Measurements from ENCODE around the gene TRAF3IP3. TPM values are rescaled to one million over a fixed set of nuclear protein-coding genes. Genes with fewer than 3 reads are reported as not detected.

Gene TRAF3IP3
- total RNA-seq, 6 experiments from 2014 or later, result 0.24 TPM; not detected in 5

- no peak for TF ChIP-seq CTCF (IDR thresholded peaks at IDR 0.05)
- Mint-ChIP-seq H3K27me3 (ENCODE audit: insufficient read depth) (peaks cover 7% of the 10 kb centered on the region), H3K27ac (no peak overlapping the region), H3K9me3 (no peaks in the 10 kb centered on the region), H3K4me1 (ENCODE audit: low read depth) (peaks cover 7% of the 10 kb centered on the region; the same call in 1 of the 2 replicates), H3K36me3 (ENCODE audit: low read depth) (no peaks in the 10 kb centered on the region), H3K4me3 (no peak overlapping the region)
- no peak for DNase-seq
Observed at GRCh38 chr1:209772126-209772525, 16.3 kb downstream of the TRAF3IP3 start.

- no peak overlapping the region for H3K27ac Mint-ChIP-seq
Observed at GRCh38 chr1:209774592-209774991, 18.7 kb downstream of the TRAF3IP3 start.

GRCh38 chr1:209775678-209776077 is 19.8 kb downstream of the TRAF3IP3 start:
- Mint-ChIP-seq H3K4me3 (no peak overlapping the region), H3K9me3 (no peaks in the 10 kb centered on the region), H3K36me3 (ENCODE audit: low read depth) (no peaks in the 10 kb centered on the region), H3K27ac (no peak overlapping the region), H3K27me3 (ENCODE audit: insufficient read depth) (peaks cover 4% of the 10 kb centered on the region), H3K4me1 (ENCODE audit: low read depth) (peaks cover 7% of the 10 kb centered on the region; the same call in 1 of the 2 replicates)
- DNase-seq, result no peak
- no peak for TF ChIP-seq CTCF (IDR thresholded peaks at IDR 0.05)

More at GRCh38 chr1:209774592-209774991, 18.7 kb downstream of the TRAF3IP3 start:
- no peak for TF ChIP-seq CTCF (IDR thresholded peaks at IDR 0.05)
- DNase-seq, result no peak
- no peaks in the 10 kb centered on the region for H3K9me3 Mint-ChIP-seq
- peaks cover 7% of the 10 kb centered on the region; the same call in 1 of the 2 replicates for H3K4me1 Mint-ChIP-seq (ENCODE audit: low read depth)
- H3K27me3 Mint-ChIP-seq (ENCODE audit: insufficient read depth), result peaks cover 4% of the 10 kb centered on the region
- H3K36me3 Mint-ChIP-seq (ENCODE audit: low read depth), result no peaks in the 10 kb centered on the region
- H3K4me3 Mint-ChIP-seq, result no peak overlapping the region

DNA sequence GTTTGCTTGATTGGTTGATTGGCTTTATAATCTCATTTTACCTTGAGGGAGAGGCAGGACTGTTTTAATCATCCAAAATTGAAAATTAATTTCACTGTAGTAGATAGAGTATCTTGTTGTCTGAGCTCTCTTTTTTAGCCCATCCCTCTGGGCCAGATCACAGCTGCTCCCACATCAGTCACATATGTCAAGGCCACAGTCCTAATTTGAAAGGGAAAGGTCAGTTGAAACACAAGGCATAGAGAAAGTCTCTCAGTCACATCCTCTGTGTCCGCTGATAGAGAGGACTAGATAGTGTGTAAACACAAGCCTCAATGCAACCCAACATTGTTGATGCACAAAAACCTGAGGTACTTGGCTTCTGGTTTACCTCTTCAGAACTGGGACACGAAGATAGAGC is 21.7 kb downstream of the TRAF3IP3 start:
- H3K9me3 Mint-ChIP-seq, result no peaks in the 10 kb centered on the region
- no peak overlapping the region for H3K27ac Mint-ChIP-seq
- peaks cover 5% of the 10 kb centered on the region; the same call in 1 of the 2 replicates for H3K36me3 Mint-ChIP-seq (ENCODE audit: low read depth)
- peaks cover 4% of the 10 kb centered on the region for H3K27me3 Mint-ChIP-seq (ENCODE audit: insufficient read depth)
- TF ChIP-seq CTCF (IDR thresholded peaks at IDR 0.05), result no peak
- H3K4me3 Mint-ChIP-seq, result no peak overlapping the region
- H3K4me1 Mint-ChIP-seq (ENCODE audit: low read depth), result peaks cover 7% of the 10 kb centered on the region; the same call in 1 of the 2 replicates
- no peak for DNase-seq

GRCh38 chr1:209778102-209778501 is 22.2 kb downstream of the TRAF3IP3 start:
- no peak for TF ChIP-seq CTCF (IDR thresholded peaks at IDR 0.05)
- peaks cover 5% of the 10 kb centered on the region; the same call in 1 of the 2 replicates for H3K36me3 Mint-ChIP-seq (ENCODE audit: low read depth)
- H3K27ac Mint-ChIP-seq, result no peak overlapping the region
- H3K27me3 Mint-ChIP-seq (ENCODE audit: insufficient read depth), result peaks cover 3% of the 10 kb centered on the region
- H3K4me3 Mint-ChIP-seq, result no peak overlapping the region
- H3K4me1 Mint-ChIP-seq (ENCODE audit: low read depth), result peaks cover 7% of the 10 kb centered on the region; the same call in 1 of the 2 replicates
- no peaks in the 10 kb centered on the region for H3K9me3 Mint-ChIP-seq
- no peak for DNase-seq
